ENCODE measurements around the gene ATG10.
"Not testable (repeated sequence)": the region's sequence is repeated elsewhere in the genome, so short reads cannot be mapped to it uniquely, and the experiment has no call there.

The ATG10 gene

DNA sequence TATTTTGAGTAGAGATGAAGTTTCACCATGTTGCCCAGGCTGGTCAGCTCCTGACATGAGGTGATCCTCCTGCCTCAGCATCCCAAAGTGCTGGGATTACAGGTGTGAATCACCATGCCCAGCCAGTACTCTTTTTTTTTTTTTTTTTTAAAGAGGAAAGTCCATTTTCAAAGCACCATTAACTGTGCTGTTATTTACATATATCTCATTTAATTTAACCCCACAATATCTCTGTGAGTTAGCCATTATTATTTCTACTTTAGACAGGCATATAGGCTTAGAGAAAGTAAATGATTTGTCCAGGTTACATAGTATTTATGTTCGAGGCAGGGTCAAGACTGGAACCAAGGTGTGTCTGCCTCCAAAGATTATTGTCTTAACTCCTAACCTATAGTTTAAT, 50.7 kb downstream of the ATG10 start:
- Histone ChIP-seq H3K36me3 (ENCODE audit: control insufficient read depth, low read depth, low read length) (no peaks in the 10 kb centered on the region), H3K27me3 (ENCODE audit: control insufficient read depth, insufficient read depth, low read length) (no peaks in the 10 kb centered on the region), H3K9ac (ENCODE audit: low read length) (no peak overlapping the region), H3K4me1 (ENCODE audit: control insufficient read depth, low read depth, low read length) (peaks cover 28% of the 10 kb centered on the region), H3K27ac (ENCODE audit: low read length) (no peak overlapping the region), H3K9me3 (ENCODE audit: control insufficient read depth, low read depth, low read length) (no peaks in the 10 kb centered on the region), H3K4me3 (ENCODE audit: low read length) (no peak overlapping the region)

DNA sequence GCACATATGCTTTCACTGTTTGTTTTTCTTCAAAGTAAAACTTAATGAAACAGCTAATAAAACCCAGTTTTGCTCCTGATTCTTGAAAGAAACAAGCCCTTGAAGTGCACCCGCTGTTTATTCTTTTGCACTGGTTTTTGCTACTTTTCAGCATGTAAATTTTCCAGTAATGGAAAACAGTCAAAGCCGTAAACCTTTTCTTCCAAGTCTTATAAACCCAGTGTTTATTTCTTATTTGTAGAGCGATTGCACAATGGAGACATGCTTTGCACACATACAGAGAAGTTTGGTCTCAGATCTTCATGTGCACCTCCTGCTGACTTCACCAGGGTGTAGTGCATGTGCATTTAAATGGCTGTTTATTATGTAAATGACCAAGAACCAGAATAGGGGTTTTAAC, 51.8 kb downstream of the ATG10 start:
- H3K9ac ChIP-seq (ENCODE audit: low read length) = peak overlapping the region; percentile 3
- H3K9me3 ChIP-seq (ENCODE audit: control insufficient read depth, low read depth, low read length) = no peaks in the 10 kb centered on the region
- no peaks in the 10 kb centered on the region for H3K27me3 ChIP-seq (ENCODE audit: control insufficient read depth, insufficient read depth, low read length)
- peak overlapping the region; percentile 20 for H3K4me3 ChIP-seq (ENCODE audit: low read length)
- H3K27ac ChIP-seq (ENCODE audit: low read length) = no peak overlapping the region
- no peaks in the 10 kb centered on the region for H3K36me3 ChIP-seq (ENCODE audit: control insufficient read depth, low read depth, low read length)
- peaks cover 32% of the 10 kb centered on the region for H3K4me1 ChIP-seq (ENCODE audit: control insufficient read depth, low read depth, low read length)

DNA sequence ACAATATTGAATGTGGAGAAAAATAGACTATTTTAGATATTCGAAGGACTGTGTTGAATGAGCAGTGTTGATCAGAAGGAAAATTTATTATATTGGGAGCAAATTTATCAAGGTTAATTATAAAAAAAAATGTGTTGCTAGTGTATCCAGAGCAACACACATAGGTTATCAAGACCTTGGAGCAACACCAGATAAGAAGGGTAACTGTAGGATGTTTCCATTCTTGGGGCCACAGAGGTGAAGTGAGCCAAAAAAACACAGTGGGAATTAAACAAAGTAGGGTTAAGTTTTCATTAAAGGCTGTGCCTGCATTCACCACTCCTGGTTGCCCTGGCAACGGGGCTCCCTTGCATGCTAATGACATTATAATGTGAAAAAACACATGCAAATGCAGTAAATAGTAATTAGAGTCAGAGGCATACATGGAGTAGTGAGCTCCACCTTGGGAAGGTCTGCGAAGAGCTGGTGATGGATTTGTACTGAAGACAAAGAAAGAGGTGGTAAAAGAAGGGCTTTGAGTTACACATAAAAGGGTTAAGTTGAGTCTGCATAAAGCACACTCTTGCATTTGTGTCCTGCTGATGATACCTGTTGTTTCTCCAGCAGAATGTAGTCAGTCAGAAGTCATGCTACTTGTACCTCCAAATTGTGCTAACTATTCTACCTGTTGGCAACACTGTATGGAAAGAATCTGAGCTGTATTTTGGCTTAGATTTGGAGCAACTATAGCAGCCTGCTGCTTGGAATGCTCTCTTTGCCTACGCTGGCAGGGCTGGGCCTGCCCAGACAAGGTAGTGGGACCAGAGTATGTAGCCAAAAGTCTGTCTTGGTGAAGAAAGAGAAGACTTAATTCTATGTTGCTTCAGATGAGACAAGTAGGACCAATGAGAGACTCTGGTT, 59.6 kb downstream of the ATG10 start:
- Histone ChIP-seq H3K4me3 (ENCODE audit: low read length) (no peak overlapping the region), H3K36me3 (ENCODE audit: control insufficient read depth, low read depth, low read length) (no peaks in the 10 kb centered on the region), H3K27ac (ENCODE audit: low read length) (peak overlapping the region; percentile 83), H3K4me1 (ENCODE audit: control insufficient read depth, low read depth, low read length) (peaks cover 18% of the 10 kb centered on the region), H3K27me3 (ENCODE audit: control insufficient read depth, insufficient read depth, low read length) (no peaks in the 10 kb centered on the region), H3K9me3 (ENCODE audit: control insufficient read depth, low read depth, low read length) (no peaks in the 10 kb centered on the region), H3K9ac (ENCODE audit: low read length) (peak overlapping the region; percentile 21)

DNA sequence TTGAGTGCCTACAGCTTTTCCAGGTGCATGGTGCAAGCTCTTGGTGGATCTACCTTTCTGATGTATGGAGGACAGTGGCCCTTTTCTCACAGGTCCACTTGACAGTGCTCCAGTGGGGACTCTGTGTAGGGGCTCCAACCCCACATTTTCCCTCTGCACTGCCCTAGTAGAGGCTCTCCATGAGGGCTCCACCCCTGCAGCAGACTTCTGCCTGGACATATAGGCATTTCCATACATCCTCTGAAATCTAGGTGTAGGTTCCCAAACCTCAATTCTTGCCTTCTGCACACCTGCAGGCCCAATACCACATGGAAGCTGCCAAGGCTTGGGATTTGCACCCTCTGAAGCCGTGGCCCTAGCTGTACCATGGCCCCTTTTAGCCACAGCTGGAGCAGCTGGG, 71.1 kb downstream of the ATG10 start:
- H3K4me3 ChIP-seq (ENCODE audit: low read length); H3K27ac ChIP-seq (ENCODE audit: low read length); H3K27me3 ChIP-seq (ENCODE audit: control insufficient read depth, insufficient read depth, low read length); H3K9me3 ChIP-seq (ENCODE audit: control insufficient read depth, low read depth, low read length); H3K9ac ChIP-seq (ENCODE audit: low read length); H3K36me3 ChIP-seq (ENCODE audit: control insufficient read depth, low read depth, low read length); H3K4me1 ChIP-seq (ENCODE audit: control insufficient read depth, low read depth, low read length): not testable (repeated sequence)

DNA sequence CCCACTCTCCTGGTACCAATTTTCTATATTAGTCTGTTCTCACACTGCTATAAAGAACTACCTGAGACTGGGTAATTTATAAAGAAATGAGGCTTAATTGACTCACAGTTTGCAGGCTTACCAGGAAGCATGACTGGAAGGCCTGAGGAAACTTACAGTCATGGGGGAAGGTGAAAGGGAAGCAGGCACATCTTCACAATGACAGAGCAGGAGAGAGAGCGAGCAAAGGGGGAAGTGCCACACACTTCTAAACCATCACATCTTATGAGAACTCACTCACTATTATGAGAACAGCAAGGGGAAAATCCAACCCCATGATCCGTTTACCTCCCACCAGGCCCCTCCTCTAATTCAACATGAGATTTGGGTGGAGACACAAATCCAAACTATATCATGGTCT, 72.2 kb downstream of the ATG10 start:
- H3K9ac ChIP-seq (ENCODE audit: low read length) = no peak overlapping the region
- peaks cover 7% of the 10 kb centered on the region for H3K9me3 ChIP-seq (ENCODE audit: control insufficient read depth, low read depth, low read length)
- H3K4me1 ChIP-seq (ENCODE audit: control insufficient read depth, low read depth, low read length) = no peaks in the 10 kb centered on the region
- H3K27ac ChIP-seq (ENCODE audit: low read length) = no peak overlapping the region
- H3K4me3 ChIP-seq (ENCODE audit: low read length) = no peak overlapping the region
- H3K27me3 ChIP-seq (ENCODE audit: control insufficient read depth, insufficient read depth, low read length) = no peaks in the 10 kb centered on the region
- no peaks in the 10 kb centered on the region for H3K36me3 ChIP-seq (ENCODE audit: control insufficient read depth, low read depth, low read length)

DNA sequence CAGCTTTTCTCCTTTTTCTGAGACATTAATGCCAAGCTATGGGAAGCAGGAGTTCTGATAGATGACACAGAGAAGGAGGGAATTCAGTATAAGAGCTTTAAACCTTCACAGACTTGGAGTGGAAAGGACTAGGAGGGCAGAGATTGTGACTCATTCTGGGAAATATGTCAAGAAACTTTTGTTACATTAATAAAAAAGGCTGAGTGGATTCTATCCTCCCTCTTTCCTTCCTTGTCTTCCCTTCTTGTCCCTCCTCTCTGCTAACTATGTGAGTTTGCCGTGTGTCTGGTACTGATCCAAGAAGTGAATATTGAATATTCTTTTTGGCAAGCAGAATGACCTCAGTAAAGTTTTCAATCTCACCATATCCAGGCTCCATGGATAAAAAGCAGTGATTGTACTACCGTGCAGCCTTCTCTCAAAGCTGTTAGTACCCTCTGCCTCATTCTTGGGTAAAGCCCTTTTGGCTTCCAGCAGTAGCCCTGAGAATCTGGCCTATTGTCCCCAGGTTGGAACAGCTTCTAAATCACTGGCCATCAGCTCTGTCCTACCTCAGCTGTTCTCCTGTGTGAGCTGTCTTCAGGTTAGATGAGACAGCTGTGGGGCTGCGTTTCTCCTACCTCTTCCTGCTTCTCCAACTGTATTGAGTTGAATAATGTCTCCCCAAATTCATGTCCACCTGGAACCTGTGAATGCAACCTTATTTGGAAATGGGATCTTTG, 73.9 kb downstream of the ATG10 start:
- Histone ChIP-seq H3K9ac (ENCODE audit: low read length) (no peak overlapping the region), H3K27ac (ENCODE audit: low read length) (no peak overlapping the region), H3K9me3 (ENCODE audit: control insufficient read depth, low read depth, low read length) (peaks cover 7% of the 10 kb centered on the region), H3K4me3 (ENCODE audit: low read length) (no peak overlapping the region), H3K36me3 (ENCODE audit: control insufficient read depth, low read depth, low read length) (no peaks in the 10 kb centered on the region), H3K27me3 (ENCODE audit: control insufficient read depth, insufficient read depth, low read length) (no peaks in the 10 kb centered on the region), H3K4me1 (ENCODE audit: control insufficient read depth, low read depth, low read length) (no peaks in the 10 kb centered on the region)

DNA sequence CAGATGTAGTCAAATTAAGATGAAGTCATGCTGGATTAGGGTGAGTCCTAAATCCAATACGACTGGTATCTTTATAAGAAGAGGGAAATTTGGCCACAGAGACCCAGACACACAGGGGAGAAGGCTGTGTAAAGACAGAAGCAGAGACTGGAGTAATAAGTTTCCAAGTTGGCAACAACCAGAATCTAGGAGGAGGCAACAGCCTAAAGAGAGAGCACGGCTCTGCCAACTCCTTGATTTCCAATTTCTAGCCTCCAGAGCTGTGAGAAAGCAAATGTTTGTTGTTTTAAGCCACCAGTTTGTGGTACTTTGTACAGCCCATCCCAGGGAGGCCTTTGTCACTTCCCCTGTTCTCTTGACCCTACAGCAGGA, 74.4 kb downstream of the ATG10 start:
- no peak overlapping the region for H3K4me3 ChIP-seq (ENCODE audit: low read length)
- no peaks in the 10 kb centered on the region for H3K4me1 ChIP-seq (ENCODE audit: control insufficient read depth, low read depth, low read length)
- H3K27me3 ChIP-seq (ENCODE audit: control insufficient read depth, insufficient read depth, low read length) = no peaks in the 10 kb centered on the region
- H3K36me3 ChIP-seq (ENCODE audit: control insufficient read depth, low read depth, low read length) = no peaks in the 10 kb centered on the region
- no peak overlapping the region for H3K27ac ChIP-seq (ENCODE audit: low read length)
- no peak overlapping the region for H3K9ac ChIP-seq (ENCODE audit: low read length)
- peaks cover 7% of the 10 kb centered on the region for H3K9me3 ChIP-seq (ENCODE audit: control insufficient read depth, low read depth, low read length)

DNA sequence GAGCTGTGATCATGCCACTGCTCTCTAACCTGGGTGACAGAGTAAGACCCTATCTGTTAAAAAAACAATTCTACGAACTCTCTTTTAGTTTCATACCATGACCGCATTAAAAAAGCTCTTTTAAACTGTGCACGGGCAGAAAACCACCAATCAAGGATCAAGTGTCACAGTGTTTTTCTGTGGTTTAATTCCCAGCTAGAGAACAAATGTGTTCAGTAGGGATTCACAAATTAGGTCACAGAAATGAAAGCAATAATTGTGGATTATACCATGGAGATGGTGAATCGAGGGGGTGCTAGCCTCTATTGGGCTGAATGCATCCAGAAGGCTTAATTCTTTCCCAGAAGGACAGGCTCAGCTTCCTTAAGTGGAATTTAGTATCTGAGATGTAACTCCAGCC, 79.1 kb downstream of the ATG10 start:
- no peak overlapping the region for H3K9ac ChIP-seq (ENCODE audit: low read length)
- no peaks in the 10 kb centered on the region for H3K36me3 ChIP-seq (ENCODE audit: control insufficient read depth, low read depth, low read length)
- H3K4me3 ChIP-seq (ENCODE audit: low read length) = no peak overlapping the region
- no peaks in the 10 kb centered on the region for H3K9me3 ChIP-seq (ENCODE audit: control insufficient read depth, low read depth, low read length)
- H3K4me1 ChIP-seq (ENCODE audit: control insufficient read depth, low read depth, low read length) = peaks cover 7% of the 10 kb centered on the region
- no peak overlapping the region for H3K27ac ChIP-seq (ENCODE audit: low read length)
- no peaks in the 10 kb centered on the region for H3K27me3 ChIP-seq (ENCODE audit: control insufficient read depth, insufficient read depth, low read length)

DNA sequence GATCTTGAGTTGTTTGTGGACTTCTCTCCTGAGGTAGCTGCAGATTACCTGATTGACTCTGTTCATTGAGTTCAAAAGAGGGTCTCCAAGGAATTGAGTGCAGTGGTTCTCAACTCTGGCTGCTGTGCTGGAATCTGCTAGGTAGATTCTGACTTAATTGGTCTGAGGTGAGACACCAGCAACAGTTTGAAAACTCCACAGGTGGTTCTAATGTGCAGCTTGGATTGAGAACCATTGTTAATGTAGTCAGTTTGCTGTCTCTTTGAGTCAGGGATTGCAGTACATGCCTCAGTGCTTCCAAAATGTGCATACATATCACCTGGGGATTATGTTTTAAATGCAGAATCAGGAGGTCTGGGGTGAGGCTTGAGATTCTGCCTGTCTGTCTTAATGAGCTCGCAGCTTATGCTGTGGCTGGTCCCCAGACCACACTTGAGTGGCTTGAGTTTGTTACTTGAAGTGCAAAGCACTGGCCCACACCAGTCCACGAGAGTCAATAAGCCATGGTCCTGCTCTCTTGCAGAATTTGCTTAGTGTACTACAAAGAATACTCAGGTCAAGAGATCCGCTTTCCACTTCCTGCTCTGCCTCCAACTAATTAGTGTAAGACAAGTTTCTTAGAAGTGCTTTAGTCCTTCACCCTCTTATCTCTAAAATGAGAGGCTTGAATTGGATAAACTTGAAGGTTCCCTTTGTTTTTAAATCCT, 82.3 kb downstream of the ATG10 start:
- Histone ChIP-seq H3K9me3 (ENCODE audit: control insufficient read depth, low read depth, low read length) (no peaks in the 10 kb centered on the region), H3K27me3 (ENCODE audit: control insufficient read depth, insufficient read depth, low read length) (no peaks in the 10 kb centered on the region), H3K27ac (ENCODE audit: low read length) (no peak overlapping the region), H3K36me3 (ENCODE audit: control insufficient read depth, low read depth, low read length) (no peaks in the 10 kb centered on the region), H3K4me1 (ENCODE audit: control insufficient read depth, low read depth, low read length) (peaks cover 7% of the 10 kb centered on the region), H3K4me3 (ENCODE audit: low read length) (no peak overlapping the region), H3K9ac (ENCODE audit: low read length) (no peak overlapping the region)

DNA sequence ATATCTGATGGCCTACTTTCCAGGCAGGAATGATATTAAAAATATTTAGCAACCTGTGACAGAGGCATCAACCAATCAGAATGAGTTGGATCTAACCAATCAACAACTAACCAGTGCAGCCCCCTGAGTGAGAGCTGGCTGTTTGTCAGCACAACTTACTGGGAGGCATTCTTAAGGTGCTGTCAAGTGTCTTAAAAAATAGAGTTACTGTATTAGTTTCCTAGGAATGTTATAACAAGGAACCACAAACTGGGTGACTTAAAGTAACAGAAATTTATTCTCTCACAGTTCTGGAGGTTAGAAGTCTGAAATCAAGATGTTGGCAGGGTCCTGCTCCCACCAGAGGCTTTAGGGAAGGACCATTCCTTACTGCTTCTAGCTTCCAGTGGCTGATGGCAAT, 85.2 kb downstream of the ATG10 start:
- H3K27me3 ChIP-seq (ENCODE audit: control insufficient read depth, insufficient read depth, low read length) = no peaks in the 10 kb centered on the region
- no peak overlapping the region for H3K27ac ChIP-seq (ENCODE audit: low read length)
- no peak overlapping the region for H3K9ac ChIP-seq (ENCODE audit: low read length)
- no peaks in the 10 kb centered on the region for H3K36me3 ChIP-seq (ENCODE audit: control insufficient read depth, low read depth, low read length)
- peaks cover 7% of the 10 kb centered on the region for H3K4me1 ChIP-seq (ENCODE audit: control insufficient read depth, low read depth, low read length)
- H3K4me3 ChIP-seq (ENCODE audit: low read length) = no peak overlapping the region
- H3K9me3 ChIP-seq (ENCODE audit: control insufficient read depth, low read depth, low read length) = no peaks in the 10 kb centered on the region

DNA sequence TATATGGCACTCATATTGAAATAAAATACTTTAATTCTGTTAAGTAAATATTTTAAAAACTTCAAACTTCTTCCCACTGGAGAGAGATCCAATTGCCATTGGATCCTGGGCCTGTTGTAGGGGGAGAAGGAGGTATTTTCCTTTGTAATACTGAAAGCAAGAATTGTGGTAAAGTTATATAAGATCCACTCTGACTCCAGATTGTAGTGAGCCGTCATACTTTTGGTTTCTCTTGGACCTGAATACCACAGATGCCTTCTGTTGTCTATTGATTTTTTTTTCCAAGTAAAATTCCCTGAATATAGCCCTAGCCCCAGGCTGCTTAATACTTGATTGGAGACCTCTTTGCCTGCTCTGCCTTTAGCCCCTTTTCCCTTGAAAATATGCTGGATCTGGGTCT, 86.9 kb downstream of the ATG10 start:
- Histone ChIP-seq H3K36me3 (ENCODE audit: control insufficient read depth, low read depth, low read length) (no peaks in the 10 kb centered on the region), H3K4me3 (ENCODE audit: low read length) (no peak overlapping the region), H3K4me1 (ENCODE audit: control insufficient read depth, low read depth, low read length) (peaks cover 7% of the 10 kb centered on the region), H3K27me3 (ENCODE audit: control insufficient read depth, insufficient read depth, low read length) (no peaks in the 10 kb centered on the region), H3K9me3 (ENCODE audit: control insufficient read depth, low read depth, low read length) (no peaks in the 10 kb centered on the region), H3K27ac (ENCODE audit: low read length) (no peak overlapping the region), H3K9ac (ENCODE audit: low read length) (no peak overlapping the region)

All from iPS-18a (cell line).